Erythroblast (primary cell): ENCODE results near the gene ALDH9A1.
A peak's percentile ranks its signal among the peaks of the same experiment; 100 is the strongest.
"Not testable (repeated sequence)": the region's sequence is repeated elsewhere in the genome, so short reads cannot be mapped to it uniquely, and the experiment has no call there.

Source experiments
- DNase-seq, 2 experiments: peaks; one replicate each; lab custom pipeline; 2025; lab: John Stamatoyannopoulos, UW
- GATA1 ChIP-seq: IDR thresholded peaks from 2 replicates; pipeline ENCODE4 v1.6.1; 2011; ENCODE audit warnings: low read depth, mild to moderate bottlenecking, control low read depth, low read length, moderate library complexity
- POLR2A ChIP-seq: IDR thresholded peaks from 2 replicates; pipeline ENCODE4 v1.6.1; 2011; ENCODE audit warnings: mild to moderate bottlenecking, low read length

ALDH9A1 gene

GRCh38 chr1:165679282-165680036 is 18.9 kb downstream of the ALDH9A1 start:
- no peak for TF ChIP-seq GATA1
- no peak for TF ChIP-seq POLR2A
- no peak for DNase-seq

GRCh38 chr1:165678509-165678908 is 19.9 kb downstream of the ALDH9A1 start:
- no peak for DNase-seq
- TF ChIP-seq GATA1 (no peak), POLR2A (no peak)

GRCh38 chr1:165675794-165676193 is 22.6 kb downstream of the ALDH9A1 start:
- DNase-seq: no peak
- TF ChIP-seq POLR2A (no peak), GATA1 (no peak)

GRCh38 chr1:165674599-165674998 is 23.8 kb downstream of the ALDH9A1 start:
- no peak for DNase-seq
- TF ChIP-seq GATA1 (no peak), POLR2A (no peak)

- DNase-seq: no peak
- TF ChIP-seq GATA1: no peak
- no peak for TF ChIP-seq POLR2A
These were observed 26.8 kb downstream of the ALDH9A1 start for GRCh38 chr1:165671526-165671925.

- no peak for DNase-seq
These were observed 30.2 kb downstream of the ALDH9A1 start for GRCh38 chr1:165668184-165668583.

GRCh38 chr1:165666152-165666825 is 32.1 kb downstream of the ALDH9A1 start:
- no peak for TF ChIP-seq POLR2A
- TF ChIP-seq GATA1: no peak
- DNase-seq: no peak

More at GRCh38 chr1:165668184-165668583, 30.2 kb downstream of the ALDH9A1 start:
- no peak for TF ChIP-seq GATA1
- no peak for TF ChIP-seq POLR2A

GRCh38 chr1:165662186-165662585 is 36.2 kb downstream of the ALDH9A1 start:
- DNase-seq: no peak
- no peak for TF ChIP-seq GATA1
- TF ChIP-seq POLR2A: no peak

- no peak for TF ChIP-seq GATA1
- no peak for TF ChIP-seq POLR2A
- no peak for DNase-seq
These were observed 36.7 kb downstream of the ALDH9A1 start for GRCh38 chr1:165661703-165662102.

- DNase-seq: no peak
- TF ChIP-seq POLR2A (no peak), GATA1 (no peak)
These were observed 38.8 kb downstream of the ALDH9A1 start for GRCh38 chr1:165659581-165659895.

- DNase-seq: not testable (repeated sequence)
These were observed 39.4 kb downstream of the ALDH9A1 start for GRCh38 chr1:165658766-165659580.

- peak; percentile 18 to 52 for DNase-seq
- TF ChIP-seq POLR2A: no peak
- no peak for TF ChIP-seq GATA1
These were observed 47.3 kb downstream of the ALDH9A1 start for GRCh38 chr1:165650981-165651625.

- no peak for TF ChIP-seq GATA1
- no peak for TF ChIP-seq POLR2A
- no peak for DNase-seq
These were observed 49.3 kb downstream of the ALDH9A1 start for GRCh38 chr1:165648919-165649572.

GRCh38 chr1:165647970-165648369 is 50.4 kb downstream of the ALDH9A1 start:
- TF ChIP-seq POLR2A: no peak
- TF ChIP-seq GATA1: no peak
- no peak for DNase-seq
